GM18873 (cell line): ENCODE results near the gene PSTPIP1.

Experiments used
- ATAC-seq: cut with Tn5 transposase; IDR thresholded peaks from one replicate; pipeline ENCODE4 v1.9.1; 2021; ENCODE audit warnings: mild to moderate bottlenecking, moderate library complexity, moderate number of reproducible peaks; ENCODE audit not compliant: unreplicated experiment, low FRiP score

Gene PSTPIP1

GRCh38 chr15:76996526-76997401 lies 1.8 kb downstream of the PSTPIP1 start:
- ATAC-seq = no peak

- no peak for ATAC-seq
These were observed 3.8 kb downstream of the PSTPIP1 start for GRCh38 chr15:76998663-76999285.

- ATAC-seq = no peak
These were observed 5.1 kb downstream of the PSTPIP1 start for GRCh38 chr15:76999996-77000395.

- ATAC-seq = no peak
These were observed 6.4 kb downstream of the PSTPIP1 start for GRCh38 chr15:77001351-77001750.

GRCh38 chr15:77001966-77002365 lies 7.0 kb downstream of the PSTPIP1 start:
- ATAC-seq = no peak

- ATAC-seq = no peak
These were observed 7.5 kb downstream of the PSTPIP1 start for GRCh38 chr15:77002436-77002835.

- peak; percentile 75 for ATAC-seq
These were observed 8.3 kb downstream of the PSTPIP1 start for GRCh38 chr15:77002954-77003912.

- no peak for ATAC-seq
These were observed 9.3 kb downstream of the PSTPIP1 start for GRCh38 chr15:77004189-77004588.

- no peak for ATAC-seq
These were observed 14.2 kb downstream of the PSTPIP1 start for GRCh38 chr15:77009176-77009575.

GRCh38 chr15:77009646-77010311 lies 14.9 kb downstream of the PSTPIP1 start:
- ATAC-seq = no peak

- no peak for ATAC-seq
These were observed 15.4 kb downstream of the PSTPIP1 start for GRCh38 chr15:77010312-77010686.

GRCh38 chr15:77010857-77011256 lies 15.9 kb downstream of the PSTPIP1 start:
- ATAC-seq = no peak

GRCh38 chr15:77012117-77012712 lies 17.3 kb downstream of the PSTPIP1 start:
- ATAC-seq = no peak

- ATAC-seq = no peak
These were observed 17.9 kb downstream of the PSTPIP1 start for GRCh38 chr15:77012868-77013267.

- ATAC-seq = no peak
These were observed 18.8 kb downstream of the PSTPIP1 start for GRCh38 chr15:77013776-77014131.

GRCh38 chr15:77014132-77015081 lies 19.5 kb downstream of the PSTPIP1 start:
- no peak for ATAC-seq

- no peak for ATAC-seq
These were observed 20.9 kb downstream of the PSTPIP1 start for GRCh38 chr15:77015646-77016320.

GRCh38 chr15:77016321-77016695 lies 21.4 kb downstream of the PSTPIP1 start:
- ATAC-seq = no peak
